Colon (tissue), 2 donors: ENCODE measurements around the gene CXCR4.

Experiments
- FAIRE-seq: peaks from 2 replicates; lab custom pipeline; 2012; peaks lifted over from hg19 to GRCh38; lab: Jason Lieb, UNC
- donor health status: control.
- donor health status: control.

CXCR4 gene

DNA sequence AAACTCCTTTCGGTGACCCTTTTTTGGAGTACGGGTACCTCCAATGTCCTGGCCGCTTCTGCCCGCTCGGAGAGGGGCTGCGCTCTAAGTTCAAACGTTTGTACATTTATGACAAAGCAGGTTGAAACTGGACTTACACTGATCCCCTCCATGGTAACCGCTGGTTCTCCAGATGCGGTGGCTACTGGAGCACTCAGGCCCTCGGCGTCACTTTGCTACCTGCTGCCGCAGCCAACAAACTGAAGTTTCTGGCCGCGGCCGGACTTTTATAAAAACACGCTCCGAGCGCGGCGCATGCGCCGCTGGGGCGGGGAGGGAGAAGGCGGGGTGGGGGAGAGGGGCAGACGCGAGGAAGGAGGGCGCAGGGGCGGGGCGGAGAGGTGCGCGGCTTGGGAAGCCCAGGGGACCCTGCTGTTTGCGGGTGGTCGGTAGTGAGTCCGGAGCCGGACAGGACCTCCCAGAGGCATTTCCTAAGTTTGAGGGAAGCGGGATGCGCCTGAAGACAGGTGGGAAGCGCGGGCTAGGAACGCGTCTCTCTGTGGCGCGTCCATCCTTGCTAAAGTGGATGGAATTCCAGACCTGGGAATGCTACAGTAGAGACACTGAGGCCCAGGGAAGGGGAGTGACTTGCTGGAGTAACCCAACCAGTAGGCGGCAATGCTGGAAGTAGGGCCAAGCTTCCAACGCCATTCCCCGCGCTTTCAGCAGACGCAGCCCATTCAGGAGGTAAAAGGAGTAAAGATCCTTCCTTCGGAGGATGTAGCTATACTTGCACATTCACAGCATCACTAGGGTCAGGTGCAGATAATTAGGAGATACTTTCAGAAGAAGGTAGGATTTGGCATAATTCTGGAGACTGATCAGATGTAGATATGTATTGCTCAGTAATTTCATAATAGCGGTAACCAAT is at the start of gene CXCR4:
CXCR4 (minus strand) TSS at position 241 of the 910 bp plus-strand sequence; CDS start at position 152, 89 bp downstream.
- FAIRE-seq: no peak

GRCh38 chr2:136164280-136164776 is 46.4 kb upstream of the CXCR4 start:
- FAIRE-seq: no peak

GRCh38 chr2:136162438-136162837 is 44.5 kb upstream of the CXCR4 start:
- FAIRE-seq: no peak

GRCh38 chr2:136156411-136156810 is 38.5 kb upstream of the CXCR4 start:
- FAIRE-seq: no peak

DNA sequence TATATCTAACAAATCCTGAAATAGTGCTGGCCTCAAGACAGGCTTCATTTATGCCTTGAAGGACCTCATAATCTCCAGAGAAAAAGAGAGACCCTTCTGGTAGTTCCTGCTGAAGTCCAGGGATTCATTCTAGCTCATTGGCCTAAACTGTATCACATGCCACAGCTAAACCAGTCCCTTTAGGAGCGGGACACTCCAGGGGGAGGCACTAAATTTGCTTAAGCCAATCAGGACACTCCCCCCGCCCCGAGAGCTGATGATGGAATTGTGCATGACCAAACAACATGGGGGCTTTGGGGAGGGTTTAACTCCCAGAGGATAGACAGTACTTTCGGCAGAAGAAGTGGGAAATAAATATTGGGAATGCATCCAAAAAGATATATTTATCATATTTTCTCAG is 36.4 kb upstream of the CXCR4 start:
- no peak for FAIRE-seq

DNA sequence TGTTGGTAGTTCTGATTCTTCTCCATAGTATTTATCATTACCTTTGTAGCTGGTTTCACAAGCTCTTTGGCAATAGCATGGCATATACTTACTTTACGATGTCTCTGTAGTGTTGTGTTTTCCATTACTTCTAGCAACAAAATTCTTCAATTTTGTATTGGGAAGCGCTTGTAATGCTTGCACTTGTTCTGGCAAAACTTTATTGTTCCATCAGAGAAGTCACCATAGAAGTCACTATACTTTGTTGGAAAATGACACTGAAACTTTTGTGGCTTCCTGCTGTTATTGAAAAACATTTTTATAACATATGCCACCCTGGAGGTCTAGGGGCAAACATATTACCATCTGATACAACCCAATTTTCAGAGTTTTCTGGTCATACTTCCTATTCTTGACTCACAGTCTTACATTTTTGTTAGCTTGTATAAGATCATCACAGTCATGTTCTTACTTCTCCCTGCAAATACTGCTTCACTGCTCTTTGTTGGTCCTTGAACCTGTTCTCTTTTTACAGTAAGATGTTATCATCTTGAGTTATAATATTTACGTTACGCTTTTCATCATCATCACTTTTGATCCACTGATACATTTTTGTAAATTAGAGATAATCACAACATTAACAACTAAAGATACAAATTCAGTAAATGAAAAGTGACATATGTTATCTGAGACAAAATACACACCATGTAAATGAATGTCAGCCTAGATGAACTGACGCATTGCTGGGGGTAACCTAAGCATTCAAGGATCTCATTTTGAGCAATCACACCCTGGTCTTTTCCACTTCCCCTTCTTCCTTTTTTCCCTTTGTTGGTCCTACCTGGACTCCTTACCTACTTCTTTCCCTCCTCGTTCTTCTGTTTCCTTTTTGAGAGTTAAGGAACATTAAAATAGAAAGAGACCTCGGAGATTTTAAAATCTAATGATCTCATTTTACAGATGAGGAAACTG is 33.3 kb upstream of the CXCR4 start:
- FAIRE-seq: no peak

- FAIRE-seq: no peak
These were observed 31.1 kb upstream of the CXCR4 start for GRCh38 chr2:136149011-136149410.

DNA sequence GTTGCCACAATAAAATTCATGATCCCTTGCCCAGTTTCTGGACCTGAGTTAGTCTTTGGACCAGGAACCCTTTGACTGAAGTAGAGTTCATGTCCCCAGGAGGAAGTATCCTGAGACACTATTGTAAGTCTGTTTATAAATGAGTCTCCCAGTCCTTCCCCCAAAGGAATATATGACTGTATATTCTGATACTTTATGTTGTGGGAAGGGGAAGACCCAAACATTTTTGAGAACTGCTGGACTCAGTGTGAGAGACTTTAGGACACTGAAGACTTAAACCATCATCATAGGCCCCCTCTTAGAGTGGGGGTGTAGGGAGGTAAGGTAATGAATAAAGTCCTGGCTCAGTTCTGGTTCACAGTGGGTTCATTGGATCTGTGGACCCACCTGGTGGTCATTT is 28.6 kb upstream of the CXCR4 start:
- FAIRE-seq: no peak

GRCh38 chr2:136143603-136144451 is 25.9 kb upstream of the CXCR4 start:
- FAIRE-seq: no peak

- FAIRE-seq: no peak
These were observed 23.7 kb upstream of the CXCR4 start for GRCh38 chr2:136141510-136142149.

DNA sequence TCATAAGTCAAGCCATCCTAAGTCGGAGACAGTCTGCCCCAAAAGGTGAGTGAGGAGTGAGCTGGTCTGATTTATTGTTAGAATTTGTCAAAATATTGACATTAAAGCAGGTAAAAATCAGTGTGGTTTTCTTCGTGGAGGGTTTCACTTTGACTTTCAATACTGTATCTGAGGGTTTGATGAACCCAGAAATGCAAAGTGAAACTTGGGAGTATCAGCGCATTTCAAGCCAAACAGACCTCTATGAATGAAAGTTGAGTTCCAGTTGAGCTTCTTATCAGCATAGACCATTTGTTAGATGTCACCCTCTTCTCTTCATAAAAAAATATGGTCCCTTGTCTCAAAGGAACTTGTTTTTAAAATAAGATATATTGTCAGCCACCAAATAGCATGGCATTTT is 21.7 kb upstream of the CXCR4 start:
- FAIRE-seq: no peak

- no peak for FAIRE-seq
These were observed 20.0 kb upstream of the CXCR4 start for GRCh38 chr2:136137982-136138381.

GRCh38 chr2:136136931-136137330 is 19.0 kb upstream of the CXCR4 start:
- no peak for FAIRE-seq

DNA sequence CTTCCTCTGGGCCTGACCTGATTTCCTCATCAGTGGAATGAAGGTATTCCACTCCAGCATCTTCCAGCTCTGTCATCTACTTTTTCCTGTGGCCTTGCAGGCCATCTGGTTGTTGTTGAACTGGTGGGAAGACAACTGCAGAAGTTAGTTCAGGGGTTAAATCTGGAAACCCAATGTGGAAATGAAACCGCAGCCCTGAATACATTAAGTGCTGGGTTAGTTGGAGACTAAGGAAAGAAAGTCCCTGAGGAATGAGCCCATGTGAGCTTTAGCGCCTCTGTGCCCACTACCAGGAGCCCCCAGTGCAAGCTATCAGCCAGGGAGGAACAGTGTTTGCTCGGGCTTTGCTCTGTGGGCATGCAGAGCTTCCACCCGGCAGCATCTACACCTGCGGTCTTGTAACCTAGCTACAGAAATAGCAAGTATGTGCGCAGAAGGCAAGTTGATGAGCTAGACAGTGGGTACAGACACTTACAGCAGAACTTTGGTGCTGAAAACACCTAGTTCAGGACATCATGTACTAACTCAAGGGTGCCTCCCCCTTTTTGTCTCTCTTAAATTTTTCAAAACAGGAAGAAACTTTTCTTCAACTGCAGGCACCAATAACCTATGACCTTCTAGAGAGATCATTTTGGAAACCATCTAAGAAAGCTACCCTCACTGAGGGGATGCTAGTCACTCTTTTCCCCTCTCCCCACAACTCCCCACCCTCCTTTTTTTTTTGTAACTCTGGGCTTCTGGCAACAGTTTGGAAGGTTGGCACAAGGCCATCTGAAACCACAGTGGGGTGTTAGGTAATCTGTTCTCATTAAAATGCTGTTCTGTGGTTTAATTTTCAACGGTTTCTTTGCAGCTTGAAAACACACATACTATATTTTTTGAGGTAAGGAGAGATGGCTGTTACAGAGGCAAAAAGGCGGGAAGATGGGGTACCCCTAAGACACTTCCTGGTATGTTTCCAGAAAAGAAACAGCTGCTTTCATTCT is 18.3 kb upstream of the CXCR4 start:
- no peak for FAIRE-seq

DNA sequence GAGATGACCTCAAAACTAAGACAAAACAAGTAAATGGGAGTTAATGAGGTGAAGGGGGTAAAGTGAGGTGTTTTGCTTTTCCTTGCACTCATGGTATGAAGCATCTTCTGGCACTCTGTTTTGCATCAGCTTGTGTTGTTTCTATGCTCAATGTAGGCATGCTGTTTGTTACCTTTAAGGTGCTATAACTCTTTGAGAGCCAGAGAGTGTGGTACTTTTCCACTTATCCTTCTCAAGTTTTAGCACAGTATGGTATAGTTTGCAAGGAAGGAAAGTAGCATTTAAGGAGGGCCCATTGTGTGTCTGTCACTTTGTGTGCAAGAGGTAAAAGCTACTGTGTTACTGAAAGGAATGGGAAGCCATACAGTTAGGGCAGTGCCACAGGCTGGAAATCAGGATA is 17.5 kb upstream of the CXCR4 start:
- no peak for FAIRE-seq

DNA sequence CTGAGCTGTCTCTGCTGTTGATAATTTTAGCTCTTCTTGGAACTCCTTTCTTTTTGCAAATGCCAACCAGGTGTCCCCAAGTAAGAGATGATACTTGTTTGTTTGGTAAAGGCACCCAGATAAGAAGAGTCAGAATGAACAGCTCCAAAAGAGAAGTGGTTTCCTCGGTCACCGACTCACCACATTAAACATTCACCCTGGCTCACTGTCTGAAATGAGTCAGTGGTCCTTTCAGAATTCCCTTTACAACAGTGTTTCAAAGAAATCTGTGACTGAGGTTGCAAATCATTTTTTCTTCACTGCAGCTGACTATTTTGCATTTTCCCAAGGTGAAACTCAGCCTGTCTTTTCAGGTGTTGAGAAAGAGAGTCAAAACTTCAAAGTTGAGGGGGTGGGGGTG is 16.2 kb upstream of the CXCR4 start:
- no peak for FAIRE-seq

DNA sequence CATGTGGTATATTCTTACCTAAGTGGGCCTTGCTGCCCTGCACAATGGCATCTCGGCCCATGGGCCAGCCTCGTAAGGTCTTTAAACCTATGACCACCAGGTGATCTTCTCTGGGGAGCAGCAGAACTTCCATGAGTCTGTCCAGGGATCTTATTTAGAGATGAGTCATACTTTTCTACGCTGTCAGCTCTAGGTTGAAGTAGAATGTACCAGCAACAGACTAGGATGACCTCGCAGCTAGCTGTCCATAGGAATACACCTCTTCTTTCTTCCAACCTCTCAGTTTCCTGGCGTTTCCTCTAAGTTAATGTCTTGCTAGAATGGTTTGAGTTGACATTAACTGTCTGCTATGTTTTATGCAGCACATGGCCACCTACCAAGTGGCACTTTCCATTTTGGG is 15.6 kb upstream of the CXCR4 start:
- FAIRE-seq: no peak

GRCh38 chr2:136133176-136133575 is 15.2 kb upstream of the CXCR4 start:
- no peak for FAIRE-seq

DNA sequence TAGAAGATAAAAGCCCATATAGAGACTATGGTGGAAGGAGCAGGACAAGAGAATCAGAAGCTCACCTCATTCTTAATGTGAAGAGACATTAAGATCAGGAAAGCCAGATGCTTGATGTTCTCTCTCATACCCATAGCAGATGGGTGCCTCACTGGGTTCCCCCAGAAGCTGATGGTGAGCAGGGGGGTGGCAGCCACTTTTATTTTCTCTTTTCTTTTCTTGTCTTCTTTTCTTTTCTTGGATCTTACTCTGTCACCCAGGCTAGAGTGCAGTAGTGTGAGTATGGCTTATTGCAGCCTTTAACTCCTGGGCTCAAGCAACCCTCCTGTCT is 14.8 kb upstream of the CXCR4 start:
- no peak for FAIRE-seq
